Spinal cord (tissue), 10 donors: Measurements from ENCODE around the gene ZFP36L1. TPM values are rescaled to one million over a fixed set of nuclear protein-coding genes. Genes with fewer than 3 reads are reported as not detected.

Experiments used
- DNase-seq, 6 donors: peaks; one replicate each; pipeline versions ENCODE4 v3.0.0 to v3.0.0-alpha.2; 2013 to 2015; ENCODE audit warnings: low spot score in 6 of 6, low read depth in 4 of 6
- H3K27ac ChIP-seq: one replicate; pipeline ENCODE4 v1.5.1; 2013; ENCODE audit warnings: low read depth, low read length, control low read depth
- H3K27me3 ChIP-seq: one replicate; pipeline ENCODE4 v1.6.1; 2013; ENCODE audit warnings: low read length; ENCODE audit not compliant: control insufficient read depth, insufficient read depth
- H3K36me3 ChIP-seq: one replicate; pipeline ENCODE4 v1.6.1; 2013; ENCODE audit warnings: low read length; ENCODE audit not compliant: control insufficient read depth, insufficient read depth
- H3K4me1 ChIP-seq: one replicate; pipeline ENCODE4 v1.6.1; 2013; ENCODE audit warnings: low read length; ENCODE audit not compliant: control insufficient read depth, insufficient read depth
- H3K4me3 ChIP-seq: one replicate; pipeline ENCODE4 v1.5.1; 2013; ENCODE audit warnings: low read depth, low read length, control low read depth
- H3K9me3 ChIP-seq: one replicate; pipeline ENCODE4 v1.6.1; 2013; ENCODE audit warnings: low read length; ENCODE audit not compliant: control insufficient read depth, insufficient read depth
- WGBS: methylation state at CpG from one replicate; pipeline ENCODE4 v1.1.5; 2013; ENCODE audit warnings: missing lambda C conversion rate; ENCODE audit not compliant: insufficient coverage; 5-methylcytosine and 5-hydroxymethylcytosine counted together
- polyA plus RNA-seq, 2 donors: library from polyadenylated mRNA; unstranded; fragments of 120-200 nt; gene quantifications; one replicate each; pipeline ENCODE4 v1.2.1, GENCODE V29; 2013; ENCODE audit not compliant: insufficient read length in 2 of 2
- total RNA-seq, 2 donors: library from RNA; depleted of rRNA in 1 of 2; stranded (reverse); fragments of 120-200 nt in 1 of 2; fragments of >200 nt in 1 of 2; gene quantifications; one replicate each; pipeline versions ENCODE4 v1.2.3 to v1.2.4, GENCODE V29; 2013 to 2014
- donor health status: healthy.

Gene ZFP36L1
- total and polyA plus RNA-seq, 4 donors: 39.5 to 170 (median 125) TPM

- Histone ChIP-seq H3K4me1 (peaks cover 34% of the 10 kb centered on the region), H3K4me3 (no peak overlapping the region), H3K36me3 (peaks cover 22% of the 10 kb centered on the region), H3K27ac (peak overlapping the region; percentile 100), H3K9me3 (no peaks in the 10 kb centered on the region), H3K27me3 (peaks cover 20% of the 10 kb centered on the region)
- 48% methylated on average over 2 of the region's 6 CpGs for WGBS
- DNase-seq: peak in 1 of 6 donors; percentile 60
Observed at GRCh38 chr14:68786491-68787091, 6.3 kb downstream of the ZFP36L1 start.

GRCh38 chr14:68785534-68786490 lies 7.1 kb downstream of the ZFP36L1 start:
- 76% methylated on average over 2 of the region's 5 CpGs for WGBS
- peaks cover 40% of the 10 kb centered on the region for H3K4me1 ChIP-seq
- no peak for DNase-seq
- H3K36me3 ChIP-seq: peaks cover 22% of the 10 kb centered on the region
- H3K27me3 ChIP-seq: peaks cover 14% of the 10 kb centered on the region
- no peak overlapping the region for H3K4me3 ChIP-seq
- H3K9me3 ChIP-seq: no peaks in the 10 kb centered on the region
- peak overlapping the region; percentile 100 for H3K27ac ChIP-seq

- Histone ChIP-seq H3K27me3 (peaks cover 7% of the 10 kb centered on the region), H3K27ac (peak overlapping the region; percentile 59), H3K9me3 (no peaks in the 10 kb centered on the region), H3K4me3 (no peak overlapping the region), H3K4me1 (peaks cover 40% of the 10 kb centered on the region), H3K36me3 (peaks cover 16% of the 10 kb centered on the region)
- no peak for DNase-seq
- 90% methylated on average over 5 of the region's 6 CpGs for WGBS
Observed at GRCh38 chr14:68784978-68785533, 7.8 kb downstream of the ZFP36L1 start.

- no peak for DNase-seq
- no peak overlapping the region for H3K27ac ChIP-seq
Observed at GRCh38 chr14:68784226-68784910, 8.5 kb downstream of the ZFP36L1 start.

GRCh38 chr14:68783408-68784225 lies 9.2 kb downstream of the ZFP36L1 start:
- H3K4me3 ChIP-seq: no peak overlapping the region
- no peaks in the 10 kb centered on the region for H3K9me3 ChIP-seq
- 100% methylated on average over 1 of the region's 3 CpGs for WGBS
- no peak for DNase-seq
- no peaks in the 10 kb centered on the region for H3K27me3 ChIP-seq
- no peak overlapping the region for H3K27ac ChIP-seq
- H3K4me1 ChIP-seq: peaks cover 41% of the 10 kb centered on the region
- peaks cover 7% of the 10 kb centered on the region for H3K36me3 ChIP-seq

More at GRCh38 chr14:68784226-68784910, 8.5 kb downstream of the ZFP36L1 start:
- Histone ChIP-seq H3K4me3 (no peak overlapping the region), H3K9me3 (no peaks in the 10 kb centered on the region), H3K4me1 (peaks cover 36% of the 10 kb centered on the region), H3K27me3 (no peaks in the 10 kb centered on the region), H3K36me3 (peaks cover 9% of the 10 kb centered on the region)
- WGBS: 54% methylated on average over 3 of the region's 5 CpGs

- Histone ChIP-seq H3K4me1 (peaks cover 40% of the 10 kb centered on the region), H3K4me3 (no peak overlapping the region), H3K27me3 (no peaks in the 10 kb centered on the region), H3K36me3 (peaks cover 6% of the 10 kb centered on the region), H3K9me3 (no peaks in the 10 kb centered on the region), H3K27ac (peak overlapping the region; percentile 2)
- 80% methylated on average over 8 of the region's 10 CpGs for WGBS
- no peak for DNase-seq
Observed at GRCh38 chr14:68782091-68782981, 10.5 kb downstream of the ZFP36L1 start.

GRCh38 chr14:68781161-68782021 lies 11.5 kb downstream of the ZFP36L1 start:
- peaks cover 2% of the 10 kb centered on the region for H3K36me3 ChIP-seq
- H3K4me1 ChIP-seq: peaks cover 34% of the 10 kb centered on the region
- no peak for DNase-seq
- peak overlapping the region; percentile 87 for H3K27ac ChIP-seq
- H3K4me3 ChIP-seq: no peak overlapping the region
- H3K9me3 ChIP-seq: no peaks in the 10 kb centered on the region
- 72% methylated on average over 10 of the region's 14 CpGs for WGBS
- H3K27me3 ChIP-seq: no peaks in the 10 kb centered on the region
